SK-N-MC (cell line): Measurements from ENCODE around the gene CRHR2.

Experiments
- EZH2 ChIP-seq: fragments of 200-600 bp; sonication (generic); IDR thresholded peaks from one replicate; pipeline ENCODE4 v1.6.1; 2017; ENCODE audit warnings: antibody characterized with exemption
- FOXP2 ChIP-seq: optimal IDR thresholded peaks from 2 replicates; pipeline ENCODE3; 2011; ENCODE audit warnings: mild to moderate bottlenecking, moderate library complexity; ENCODE audit not compliant: insufficient read depth; ENCODE audit errors: extremely low read length, control extremely low read depth
- POLR2AphosphoS5 ChIP-seq: IDR thresholded peaks from 2 replicates; pipeline ENCODE4 v1.6.1; 2012; ENCODE audit warnings: mild to moderate bottlenecking, low read depth, low read length, borderline replicate concordance

GRCh38 chr7:30694218-30694745 lies 12.0 kb upstream of the CRHR2 start:
- TF ChIP-seq EZH2 (no peak), POLR2AphosphoS5 (no peak), FOXP2 (no peak)
